HCT116 (cell line): Measurements from ENCODE around the gene RFTN2. TPM values are rescaled to one million over a fixed set of nuclear protein-coding genes. Genes with fewer than 3 reads are reported as not detected.

Experiments used
- ATAC-seq: fragments of 200-7000 bp; cut with Tn5 transposase; 2 replicates; pipeline ENCODE4 v1.9.1; 2020; ENCODE audit warnings: mild to moderate bottlenecking, moderate library complexity
- BruUV-seq: library from RNA; stranded (reverse); fragments of 400-500 nt; replicated peaks from 2 replicates; lab custom pipeline; 2021; lab: Mats Ljungman, UMichigan
- CTCF ChIA-PET: fragments of 300-600 bp; sonication (Branson Sonifier 250); formaldehyde crosslinking; loops from one replicate; lab custom pipeline; 2021; ENCODE audit warnings: antibody characterized with exemption; lab: Charles Lee
- POLR2A ChIA-PET: fragments of 300-600, 350-600 bp; sonication (Branson Sonifier 250); formaldehyde crosslinking; loops from one replicate; lab custom pipeline; 2021; ENCODE audit warnings: antibody characterized with exemption; lab: Charles Lee
- RAD21 ChIA-PET, 2 experiments: fragments of 300-600 bp; sonication (Branson Sonifier 250); formaldehyde crosslinking; loops; one replicate each; lab custom pipeline; 2023; ENCODE audit warnings: low total read pairs in 2 of 2; ENCODE audit not compliant: uncharacterized antibody in 2 of 2, unreplicated experiment in 2 of 2, low non-redundant PET in 1 of 2; lab: Charles Lee
- DNase-seq: peaks from one replicate; pipeline ENCODE4 v3.0.0-alpha.2; 2010; ENCODE audit warnings: low read depth, low spot score
- H2AFZ ChIP-seq: fragments of 200-600 bp; shearing (Covaris generic), sonication (generic); 2 replicates; pipeline ENCODE4 v1.6.1; 2017; ENCODE audit warnings: low read depth, mixed run types, mixed read lengths, antibody characterized with exemption, low read length; ENCODE audit not compliant: poor library complexity, severe bottlenecking
- H3K27ac ChIP-seq: 2 replicates; pipeline ENCODE4 v1.5.1; 2012; ENCODE audit warnings: low read depth, low read length
- H3K27me3 ChIP-seq: fragments of 200-600 bp; sonication (generic); 2 replicates; pipeline ENCODE4 v1.6.1; 2016; ENCODE audit warnings: mixed run types, low read length, mixed read lengths; ENCODE audit not compliant: insufficient read depth
- H3K36me3 ChIP-seq, 2 experiments: fragments of 200-500 bp in 1 of 2; fragments of 200-600 bp in 1 of 2; sonication (Bioruptor generic) in 1 of 2; sonication (generic) in 1 of 2; 2 replicates each; pipeline versions ENCODE4 v1.5.1 to v1.6.1; 2014 to 2016; ENCODE audit warnings: low read length in 2 of 2, inconsistent platforms in 1 of 2, mixed read lengths in 1 of 2, mixed run types in 1 of 2; ENCODE audit not compliant: insufficient read depth in 2 of 2, control insufficient read depth in 1 of 2
- H3K4me1 ChIP-seq, 2 experiments: fragments of 200-600 bp in 1 of 2; sonication (generic) in 1 of 2; 2 replicates each; pipeline versions ENCODE4 v1.5.1 to v1.6.1; 2012 to 2017; ENCODE audit warnings: low read length in 2 of 2, inconsistent platforms in 1 of 2, mild to moderate bottlenecking in 1 of 2, mixed read lengths in 1 of 2, mixed run types in 1 of 2, moderate library complexity in 1 of 2; ENCODE audit not compliant: insufficient read depth in 2 of 2, control insufficient read depth in 1 of 2
- H3K4me2 ChIP-seq: fragments of 200-600 bp; sonication (generic); 2 replicates; pipeline ENCODE4 v1.6.1; 2017; ENCODE audit warnings: mixed run types, low read length, mixed read lengths
- H3K4me3 ChIP-seq, 2 experiments: fragments of 200-600 bp in 1 of 2; sonication (generic) in 1 of 2; replicated peaks in 1 of 2; 2 replicates each; pipeline ENCODE4 v1.5.1; 2011 to 2016; ENCODE audit warnings: low read length in 2 of 2, control low read depth in 1 of 2, low read depth in 1 of 2, mild to moderate bottlenecking in 1 of 2, mixed read lengths in 1 of 2, mixed run types in 1 of 2
- H3K79me2 ChIP-seq: fragments of 200-600 bp; sonication (generic); 2 replicates; pipeline ENCODE4 v1.6.1; 2017; ENCODE audit warnings: mild to moderate bottlenecking, mixed run types, low read length, moderate library complexity, mixed read lengths; ENCODE audit not compliant: insufficient read depth
- H3K9ac ChIP-seq: fragments of 200-600 bp; sonication (generic); 2 replicates; pipeline ENCODE4 v1.6.1; 2016; ENCODE audit warnings: low read length, mixed read lengths
- H3K9me2 ChIP-seq: fragments of 200-600 bp; sonication (generic), shearing (Covaris generic); 2 replicates; pipeline ENCODE4 v1.6.1; 2017; ENCODE audit warnings: mixed run types, mild to moderate bottlenecking, moderate library complexity; ENCODE audit not compliant: insufficient read depth
- H3K9me3 ChIP-seq, 2 experiments: fragments of 200-500 bp in 1 of 2; fragments of 200-600 bp in 1 of 2; sonication (Bioruptor generic) in 1 of 2; sonication (generic) in 1 of 2; 2 replicates each; pipeline ENCODE4 v1.6.1; 2014 to 2017; ENCODE audit warnings: low read length in 2 of 2, mixed read lengths in 2 of 2, inconsistent platforms in 1 of 2, low read depth in 1 of 2, mild to moderate bottlenecking in 1 of 2, mixed run types in 1 of 2, moderate library complexity in 1 of 2; ENCODE audit not compliant: control insufficient read depth in 1 of 2, insufficient read depth in 1 of 2
- H4K20me1 ChIP-seq: fragments of 200-600 bp; sonication (generic), shearing (Covaris generic); 2 replicates; pipeline ENCODE4 v1.6.1; 2017; ENCODE audit warnings: mixed run types, mild to moderate bottlenecking, moderate library complexity; ENCODE audit not compliant: insufficient read depth
- CBX3 ChIP-seq: IDR thresholded peaks from 2 replicates; pipeline ENCODE4 v1.6.1; 2012; ENCODE audit warnings: low read depth
- CEBPB ChIP-seq: IDR thresholded peaks from 2 replicates; pipeline ENCODE4 v1.6.1; 2012; ENCODE audit warnings: low read depth
- EGR1 ChIP-seq: IDR thresholded peaks from 2 replicates; pipeline ENCODE4 v1.6.1; 2012; ENCODE audit warnings: low read depth
- EZH2 ChIP-seq: fragments of 200-600 bp; sonication (generic); IDR thresholded peaks from 2 replicates; pipeline ENCODE4 v1.6.1; 2017; ENCODE audit warnings: antibody characterized with exemption, mixed run types
- EZH2phosphoT487 ChIP-seq: fragments of 200-600 bp; IDR thresholded peaks from 2 replicates; pipeline ENCODE4 v1.6.1; 2018; ENCODE audit warnings: antibody characterized with exemption, borderline replicate concordance
- POLR2AphosphoS5 ChIP-seq: IDR thresholded peaks from 2 replicates; pipeline ENCODE4 v1.6.1; 2011; ENCODE audit warnings: mild to moderate bottlenecking, low read depth, low read length, moderate library complexity
- RAD21 ChIP-seq: IDR thresholded peaks from 2 replicates; pipeline ENCODE4 v1.6.1; 2012; ENCODE audit warnings: low read depth, mild to moderate bottlenecking
- SP1 ChIP-seq: IDR thresholded peaks from 2 replicates; pipeline ENCODE4 v1.6.1; 2012; ENCODE audit warnings: low read depth
- SRF ChIP-seq: IDR thresholded peaks from 2 replicates; pipeline ENCODE4 v1.6.1; 2012; ENCODE audit warnings: low read depth
- TCF7L2 ChIP-seq: IDR thresholded peaks from 2 replicates; pipeline ENCODE4 v1.7.0; 2011; ENCODE audit warnings: borderline replicate concordance, inconsistent platforms; ENCODE audit not compliant: insufficient read depth, insufficient read length; ENCODE audit errors: extremely low read depth
- YY1 ChIP-seq: IDR thresholded peaks from 2 replicates; pipeline ENCODE4 v1.6.1; 2011; ENCODE audit warnings: low read length, low read depth, moderate library complexity, mild to moderate bottlenecking; ENCODE audit not compliant: insufficient replicate concordance; ENCODE audit errors: extremely low read depth
- ZFX ChIP-seq: fragments of 450-650 bp; IDR thresholded peaks from 2 replicates; pipeline ENCODE4 v1.6.1; 2017
- ZNF274 ChIP-seq: fragments of 200-500 bp; sonication (Bioruptor generic); IDR thresholded peaks from 2 replicates; pipeline ENCODE4 v1.6.1; 2014; ENCODE audit warnings: mild to moderate bottlenecking, low read depth, low read length, inconsistent platforms
- intact Hi-C: fragments of 100-400 bp; cut with micrococcal nuclease; formaldehyde crosslinking; loops from 2 replicates; pipeline ENCODE4 v1.10.0; 2022
- total RNA-seq: library from RNA; stranded (reverse); gene quantifications from one replicate; pipeline ENCODE4 v1.2.1, GENCODE V29; 2021; ENCODE audit not compliant: unreplicated experiment
- TF ChIP-seq, protein P1 (sequence below): IDR thresholded peaks from 2 replicates; pipeline ENCODE4 v1.6.1; 2011; ENCODE audit warnings: mild to moderate bottlenecking, low read length, moderate library complexity; ENCODE audit not compliant: insufficient replicate concordance; ENCODE audit errors: extremely low read depth
- TF ChIP-seq, protein P2 (sequence below), 3 experiments: fragments of 200-600 bp in 1 of 3; sonication (generic) in 1 of 3; IDR thresholded peaks in 2 of 3; conservative IDR thresholded peaks in 1 of 3; 2 replicates each; pipeline ENCODE4 v1.5.1; 2012 to 2017; ENCODE audit warnings: low read depth in 2 of 3, low read length in 2 of 3, antibody characterized with exemption in 1 of 3, borderline replicate concordance in 1 of 3, control low read depth in 1 of 3, mild to moderate bottlenecking in 1 of 3, mixed read lengths in 1 of 3, mixed run types in 1 of 3, moderate library complexity in 1 of 3; ENCODE audit not compliant: insufficient read depth in 1 of 3

The RFTN2 gene
- total RNA-seq, 1 experiment from 2014 or later = not detected

DNA sequence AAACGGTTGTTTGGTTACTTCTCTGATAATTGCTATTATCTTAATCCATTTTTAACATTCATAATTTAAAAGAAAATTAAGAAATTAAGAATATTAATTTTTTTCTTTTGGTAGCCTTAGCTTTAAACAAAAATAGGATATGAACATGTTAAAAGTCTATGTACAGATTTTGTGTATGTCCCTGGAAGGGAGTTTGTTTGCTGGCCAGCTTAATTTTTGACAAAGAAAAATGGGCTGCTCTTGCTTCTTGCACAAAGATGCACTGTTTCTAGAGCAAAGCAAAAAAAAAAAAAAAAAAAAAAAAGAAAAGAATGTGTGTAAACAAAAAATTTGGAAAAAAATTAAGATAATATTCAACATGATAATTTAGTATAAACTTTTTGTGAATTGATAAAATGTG is 1.3 kb downstream of the RFTN2 start:
- no peaks in the 10 kb centered on the region for H3K79me2 ChIP-seq

DNA sequence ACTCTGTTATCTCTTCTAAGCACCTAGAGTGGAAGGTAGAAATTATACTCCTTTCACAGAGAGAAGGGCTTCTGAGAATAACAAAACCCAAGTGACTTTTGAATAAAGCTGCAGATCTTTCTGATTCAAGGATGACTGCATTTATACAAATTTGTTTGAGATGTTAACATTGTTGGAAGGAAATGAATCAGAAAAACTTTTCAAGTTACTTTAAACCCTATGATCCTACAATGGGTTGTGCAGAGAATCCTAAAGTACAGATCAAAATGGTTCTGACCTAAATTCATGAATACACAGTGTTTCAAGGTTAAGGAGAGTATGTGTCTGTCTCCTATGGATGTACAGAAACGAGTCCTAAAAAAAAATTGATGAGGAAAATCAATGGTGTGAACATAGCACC is 1.8 kb downstream of the RFTN2 start:
- no peaks in the 10 kb centered on the region for H3K79me2 ChIP-seq
- ChIA-PET RAD21 (interaction anchor here in 1 of 2 experiments (0.7 kb wide), 1 partner anchor 817 kb away, joined by 4 read pairs; no protein-coding TSS in a partner anchor), POLR2A (no interaction called here), CTCF (no interaction called here)
- no peaks in the 10 kb centered on the region for H3K4me1 ChIP-seq
- H3K9ac ChIP-seq = no peak overlapping the region
- no peaks in the 10 kb centered on the region for H3K9me3 ChIP-seq
- no TSS peak for BruUV-seq
- H3K4me2 ChIP-seq = no peak overlapping the region
- no peak overlapping the region for H2AFZ ChIP-seq
- ATAC-seq = no peak
- no peaks in the 10 kb centered on the region for H3K9me2 ChIP-seq
- no peak overlapping the region for H3K4me3 ChIP-seq
- no peak overlapping the region for H3K27ac ChIP-seq
- no peaks in the 10 kb centered on the region for H3K27me3 ChIP-seq
- H4K20me1 ChIP-seq = no peaks in the 10 kb centered on the region
- DNase-seq = no peak
- H3K36me3 ChIP-seq = no peaks in the 10 kb centered on the region
- intact Hi-C loops = no loop called here
- no peak for TF ChIP-seq RAD21
- TF ChIP-seq YY1 = no peak
- TF ChIP-seq TCF7L2 = no peak
- no peak for TF ChIP-seq POLR2AphosphoS5
- TF ChIP-seq ZNF274 = no peak
- TF ChIP-seq CBX3 = no peak
- TF ChIP-seq EZH2 = no peak
- no peak for TF ChIP-seq EZH2phosphoT487
- TF ChIP-seq CEBPB = no peak
- TF ChIP-seq, protein P1, sequence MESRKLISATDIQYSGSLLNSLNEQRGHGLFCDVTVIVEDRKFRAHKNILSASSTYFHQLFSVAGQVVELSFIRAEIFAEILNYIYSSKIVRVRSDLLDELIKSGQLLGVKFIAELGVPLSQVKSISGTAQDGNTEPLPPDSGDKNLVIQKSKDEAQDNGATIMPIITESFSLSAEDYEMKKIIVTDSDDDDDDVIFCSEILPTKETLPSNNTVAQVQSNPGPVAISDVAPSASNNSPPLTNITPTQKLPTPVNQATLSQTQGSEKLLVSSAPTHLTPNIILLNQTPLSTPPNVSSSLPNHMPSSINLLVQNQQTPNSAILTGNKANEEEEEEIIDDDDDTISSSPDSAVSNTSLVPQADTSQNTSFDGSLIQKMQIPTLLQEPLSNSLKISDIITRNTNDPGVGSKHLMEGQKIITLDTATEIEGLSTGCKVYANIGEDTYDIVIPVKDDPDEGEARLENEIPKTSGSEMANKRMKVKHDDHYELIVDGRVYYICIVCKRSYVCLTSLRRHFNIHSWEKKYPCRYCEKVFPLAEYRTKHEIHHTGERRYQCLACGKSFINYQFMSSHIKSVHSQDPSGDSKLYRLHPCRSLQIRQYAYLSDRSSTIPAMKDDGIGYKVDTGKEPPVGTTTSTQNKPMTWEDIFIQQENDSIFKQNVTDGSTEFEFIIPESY = no peak

More for the DNA sequence above, 1.3 kb downstream of the RFTN2 start:
- H3K9ac ChIP-seq = no peak overlapping the region
- intact Hi-C loops = no loop called here
- no peak overlapping the region for H3K27ac ChIP-seq
- no peaks in the 10 kb centered on the region for H3K9me2 ChIP-seq
- no peaks in the 10 kb centered on the region for H3K27me3 ChIP-seq
- no TSS peak for BruUV-seq
- ATAC-seq = no peak
- ChIA-PET RAD21 (interaction anchor here in 1 of 2 experiments (0.7 kb wide), 1 partner anchor 818 kb away, joined by 4 read pairs; no protein-coding TSS in a partner anchor), CTCF (no interaction called here), POLR2A (no interaction called here)
- no peak overlapping the region for H2AFZ ChIP-seq
- H3K9me3 ChIP-seq = no peaks in the 10 kb centered on the region
- H3K36me3 ChIP-seq = no peaks in the 10 kb centered on the region
- DNase-seq = no peak
- H3K4me2 ChIP-seq = no peak overlapping the region
- no peaks in the 10 kb centered on the region for H3K4me1 ChIP-seq
- H4K20me1 ChIP-seq = no peaks in the 10 kb centered on the region
- TF ChIP-seq SRF (no peak), EGR1 (no peak), SP1 (no peak), TCF7L2 (no peak), CEBPB (no peak), ZFX (no peak)
- TF ChIP-seq, protein P2, sequence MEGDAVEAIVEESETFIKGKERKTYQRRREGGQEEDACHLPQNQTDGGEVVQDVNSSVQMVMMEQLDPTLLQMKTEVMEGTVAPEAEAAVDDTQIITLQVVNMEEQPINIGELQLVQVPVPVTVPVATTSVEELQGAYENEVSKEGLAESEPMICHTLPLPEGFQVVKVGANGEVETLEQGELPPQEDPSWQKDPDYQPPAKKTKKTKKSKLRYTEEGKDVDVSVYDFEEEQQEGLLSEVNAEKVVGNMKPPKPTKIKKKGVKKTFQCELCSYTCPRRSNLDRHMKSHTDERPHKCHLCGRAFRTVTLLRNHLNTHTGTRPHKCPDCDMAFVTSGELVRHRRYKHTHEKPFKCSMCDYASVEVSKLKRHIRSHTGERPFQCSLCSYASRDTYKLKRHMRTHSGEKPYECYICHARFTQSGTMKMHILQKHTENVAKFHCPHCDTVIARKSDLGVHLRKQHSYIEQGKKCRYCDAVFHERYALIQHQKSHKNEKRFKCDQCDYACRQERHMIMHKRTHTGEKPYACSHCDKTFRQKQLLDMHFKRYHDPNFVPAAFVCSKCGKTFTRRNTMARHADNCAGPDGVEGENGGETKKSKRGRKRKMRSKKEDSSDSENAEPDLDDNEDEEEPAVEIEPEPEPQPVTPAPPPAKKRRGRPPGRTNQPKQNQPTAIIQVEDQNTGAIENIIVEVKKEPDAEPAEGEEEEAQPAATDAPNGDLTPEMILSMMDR (IDR thresholded peaks at IDR 0.05 in 2 of 3, conservative IDR thresholded peaks at IDR 0.05 in 1 of 3; ENCODE audit: borderline replicate concordance in 1 of 3, insufficient read depth in 1 of 3, low read depth in 2 of 3, low read length in 2 of 3) = no peak
- H3K4me3 ChIP-seq = no peak overlapping the region
